ENCODE results near the gene ZNF48. TPM values are rescaled to one million over a fixed set of nuclear protein-coding genes. Genes with fewer than 3 reads are reported as not detected.

ZNF48 gene
- polyA plus RNA-seq, 1 donor from 2014 or later, result 42.3 TPM

GRCh38 chr16:30380803-30381208 is 14.4 kb upstream of the ZNF48 start:
- no peak overlapping the region for H3K9ac ChIP-seq (ENCODE audit: low read length)
- H3K9me2 ChIP-seq (ENCODE audit: insufficient read depth, low read length), result no peaks in the 10 kb centered on the region
- no peaks in the 10 kb centered on the region for H4K20me1 ChIP-seq (ENCODE audit: insufficient read depth)
- H3F3A ChIP-seq (ENCODE audit: insufficient read depth, low read length, poor library complexity, severe bottlenecking), result no peaks in the 10 kb centered on the region
- TF ChIP-seq MXI1 (conservative IDR thresholded peaks at IDR 0.05; ENCODE audit: poor library complexity, severe bottlenecking), result no peak
- TF ChIP-seq SMC3 (conservative IDR thresholded peaks at IDR 0.05; ENCODE audit: poor library complexity), result no peak
- no peak for TF ChIP-seq RAD21 (conservative IDR thresholded peaks at IDR 0.05)
- no peak for TF ChIP-seq EP300 (conservative IDR thresholded peaks at IDR 0.05; ENCODE audit: poor library complexity, severe bottlenecking)
- TF ChIP-seq REST (IDR thresholded peaks at IDR 0.05; ENCODE audit: borderline replicate concordance), result no peak
- no peak overlapping the region for H2AFZ ChIP-seq (ENCODE audit: low read depth, low read length)
- H3K27ac ChIP-seq (ENCODE audit: low read length), result no peak overlapping the region
- H3K9me3 ChIP-seq (ENCODE audit: low read length), result no peaks in the 10 kb centered on the region
- no peaks in the 10 kb centered on the region for H3K36me3 ChIP-seq (ENCODE audit: insufficient read depth, low read length)
- no peaks in the 10 kb centered on the region for H3K27me3 ChIP-seq (ENCODE audit: insufficient read depth, low read depth, low read length)
- H3K79me2 ChIP-seq (replicated peaks; ENCODE audit: insufficient read depth, low read length), result peaks cover 5% of the 10 kb centered on the region
- H3K4me3 ChIP-seq (ENCODE audit: low read length), result no peak overlapping the region
- no peak overlapping the region for H3K4me2 ChIP-seq (ENCODE audit: low read length)

- Histone ChIP-seq H3K79me2 (replicated peaks; ENCODE audit: insufficient read depth, low read length) (peaks cover 5% of the 10 kb centered on the region), H3K9ac (ENCODE audit: low read length) (no peak overlapping the region), H3K27ac (ENCODE audit: low read length) (no peak overlapping the region), H3F3A (ENCODE audit: insufficient read depth, low read length, poor library complexity, severe bottlenecking) (no peaks in the 10 kb centered on the region), H3K4me2 (ENCODE audit: low read length) (no peak overlapping the region), H3K27me3 (ENCODE audit: insufficient read depth, low read depth, low read length) (no peaks in the 10 kb centered on the region), H3K9me3 (ENCODE audit: low read length) (no peaks in the 10 kb centered on the region), H3K36me3 (ENCODE audit: insufficient read depth, low read length) (no peaks in the 10 kb centered on the region), H4K20me1 (ENCODE audit: insufficient read depth) (no peaks in the 10 kb centered on the region), H3K9me2 (ENCODE audit: insufficient read depth, low read length) (no peaks in the 10 kb centered on the region), H2AFZ (ENCODE audit: low read depth, low read length) (no peak overlapping the region), H3K4me3 (ENCODE audit: low read length) (no peak overlapping the region)
- TF ChIP-seq EZH2 (IDR thresholded peaks at IDR 0.05; ENCODE audit: borderline replicate concordance, insufficient read depth, low read length, poor library complexity, severe bottlenecking), result no peak
Measured at GRCh38 chr16:30381291-30382041, 13.8 kb upstream of the ZNF48 start.

GRCh38 chr16:30382111-30382881 is 12.9 kb upstream of the ZNF48 start, which contains the start of gene SEPTIN1:
SEPTIN1 (minus strand) TSS chr16:30382561; CDS start chr16:30382542, 19 bp downstream.
- no peak within 1 kb of the TSS for H3K27ac ChIP-seq (ENCODE audit: low read length)
- TF ChIP-seq POLR2AphosphoS5 (IDR thresholded peaks at IDR 0.05) (no peak), TAF1 (IDR thresholded peaks at IDR 0.05; ENCODE audit: low read depth) (no peak), SMC3 (conservative IDR thresholded peaks at IDR 0.05; ENCODE audit: poor library complexity) (no peak)
- H2AFZ ChIP-seq (ENCODE audit: low read depth, low read length), result no peak within 1 kb of the TSS
- no peak within 1 kb of the TSS for H3K4me2 ChIP-seq (ENCODE audit: low read length)
- no peaks in the 10 kb centered on the region for H3K9me2 ChIP-seq (ENCODE audit: insufficient read depth, low read length)
- H3K9ac ChIP-seq (ENCODE audit: low read length), result no peak within 1 kb of the TSS
- H4K20me1 ChIP-seq (ENCODE audit: insufficient read depth), result no peaks in the 10 kb centered on the region
- H3K9me3 ChIP-seq (ENCODE audit: low read length), result no peaks in the 10 kb centered on the region
- H3K27me3 ChIP-seq (ENCODE audit: insufficient read depth, low read depth, low read length), result no peaks in the 10 kb centered on the region
- H3K36me3 ChIP-seq (ENCODE audit: insufficient read depth, low read length), result no peaks in the 10 kb centered on the region
- no peaks in the 10 kb centered on the region for H3F3A ChIP-seq (ENCODE audit: insufficient read depth, low read length, poor library complexity, severe bottlenecking)
- H3K4me3 ChIP-seq (ENCODE audit: low read length), result no peak within 1 kb of the TSS
- peaks cover 5% of the 10 kb centered on the region for H3K79me2 ChIP-seq (replicated peaks; ENCODE audit: insufficient read depth, low read length)
